Astrocyte (in vitro differentiated cells and primary cell): ENCODE results near the gene CHD9NB.

Source experiments
- CTCF ChIP-seq: IDR thresholded peaks from 2 replicates; pipeline ENCODE4 v1.5.1; 2011; ENCODE audit warnings: low read depth, mild to moderate bottlenecking, inconsistent platforms, low read length, moderate library complexity; ENCODE audit not compliant: insufficient read depth
- EZH2 ChIP-seq: IDR thresholded peaks from 2 replicates; pipeline ENCODE4 v1.6.1; 2012; ENCODE audit warnings: mild to moderate bottlenecking, low read length, inconsistent platforms; ENCODE audit not compliant: insufficient read depth

GRCh38 chr16:53064081-53064578 lies 11.4 kb upstream of the CHD9NB start:
- TF ChIP-seq EZH2 (no peak), CTCF (no peak)
